Panc1 (cell line): ENCODE data around the gene AGPAT3.
"Not testable (repeated sequence)": the region's sequence is repeated elsewhere in the genome, so short reads cannot be mapped to it uniquely, and the experiment has no call there.

ENCODE experiments used
- CTCF ChIP-seq: fragments of 450-650 bp; IDR thresholded peaks from 2 replicates; pipeline ENCODE4 v1.5.1; 2017; ENCODE audit warnings: mild to moderate bottlenecking
- POLR2AphosphoS5 ChIP-seq: IDR thresholded peaks from 2 replicates; pipeline ENCODE4 v1.6.1; 2012; ENCODE audit warnings: mild to moderate bottlenecking, low read depth, low read length, moderate library complexity
- REST ChIP-seq, 2 experiments: IDR thresholded peaks; 2 replicates each; pipeline ENCODE4 v1.6.1; 2011 to 2012; ENCODE audit warnings: low read depth in 2 of 2, control low read depth in 1 of 2, low read length in 1 of 2, mild to moderate bottlenecking in 1 of 2, moderate library complexity in 1 of 2; ENCODE audit not compliant: insufficient read depth in 1 of 2
- SIN3A ChIP-seq: IDR thresholded peaks from 2 replicates; pipeline ENCODE4 v1.6.1; 2012; ENCODE audit warnings: low read depth, mild to moderate bottlenecking, low read length, moderate library complexity, borderline replicate concordance; ENCODE audit not compliant: insufficient read depth

GRCh38 chr21:43896696-43897299 lies 31.8 kb downstream of the AGPAT3 start:
- not testable (repeated sequence) for TF ChIP-seq CTCF; POLR2AphosphoS5; SIN3A; REST (IDR thresholded peaks at IDR 0.05; ENCODE audit: insufficient read depth in 1 of 2, low read depth in 2 of 2, low read length in 1 of 2)
